WI38 (cell line): ENCODE measurements around the gene ARMC3.

ENCODE experiments used
- H3K4me3 ChIP-seq: 2 replicates; pipeline ENCODE4 v1.5.1; 2011; ENCODE audit warnings: low read depth, mild to moderate bottlenecking, control low read depth, low read length
- TF ChIP-seq, protein P1 (sequence below): IDR thresholded peaks from 2 replicates; pipeline ENCODE4 v1.5.1; 2012; ENCODE audit warnings: low read depth, mild to moderate bottlenecking, control low read depth, low read length

ARMC3 gene

DNA sequence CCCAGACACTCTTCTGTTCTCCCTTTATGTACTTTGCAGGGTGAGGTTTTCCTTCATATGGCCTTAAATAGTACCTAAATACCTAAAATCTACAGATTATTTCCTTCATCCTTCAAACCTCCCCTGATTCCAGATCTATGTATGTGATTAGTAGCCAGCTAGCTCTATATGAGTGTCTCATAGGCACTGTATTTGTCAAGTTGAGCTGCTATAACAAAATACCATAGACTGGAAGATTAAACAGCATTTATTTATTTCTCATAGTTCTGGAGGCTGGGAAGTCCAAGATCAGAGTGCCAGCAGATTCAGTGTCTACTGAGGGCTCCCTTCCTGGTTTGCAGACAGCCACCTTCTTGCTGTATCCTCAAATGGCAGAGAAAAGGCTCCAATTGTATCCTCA is 106.9 kb downstream of the ARMC3 start:
- H3K4me3 ChIP-seq: no peak overlapping the region
- TF ChIP-seq, protein P1, sequence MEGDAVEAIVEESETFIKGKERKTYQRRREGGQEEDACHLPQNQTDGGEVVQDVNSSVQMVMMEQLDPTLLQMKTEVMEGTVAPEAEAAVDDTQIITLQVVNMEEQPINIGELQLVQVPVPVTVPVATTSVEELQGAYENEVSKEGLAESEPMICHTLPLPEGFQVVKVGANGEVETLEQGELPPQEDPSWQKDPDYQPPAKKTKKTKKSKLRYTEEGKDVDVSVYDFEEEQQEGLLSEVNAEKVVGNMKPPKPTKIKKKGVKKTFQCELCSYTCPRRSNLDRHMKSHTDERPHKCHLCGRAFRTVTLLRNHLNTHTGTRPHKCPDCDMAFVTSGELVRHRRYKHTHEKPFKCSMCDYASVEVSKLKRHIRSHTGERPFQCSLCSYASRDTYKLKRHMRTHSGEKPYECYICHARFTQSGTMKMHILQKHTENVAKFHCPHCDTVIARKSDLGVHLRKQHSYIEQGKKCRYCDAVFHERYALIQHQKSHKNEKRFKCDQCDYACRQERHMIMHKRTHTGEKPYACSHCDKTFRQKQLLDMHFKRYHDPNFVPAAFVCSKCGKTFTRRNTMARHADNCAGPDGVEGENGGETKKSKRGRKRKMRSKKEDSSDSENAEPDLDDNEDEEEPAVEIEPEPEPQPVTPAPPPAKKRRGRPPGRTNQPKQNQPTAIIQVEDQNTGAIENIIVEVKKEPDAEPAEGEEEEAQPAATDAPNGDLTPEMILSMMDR: no peak

DNA sequence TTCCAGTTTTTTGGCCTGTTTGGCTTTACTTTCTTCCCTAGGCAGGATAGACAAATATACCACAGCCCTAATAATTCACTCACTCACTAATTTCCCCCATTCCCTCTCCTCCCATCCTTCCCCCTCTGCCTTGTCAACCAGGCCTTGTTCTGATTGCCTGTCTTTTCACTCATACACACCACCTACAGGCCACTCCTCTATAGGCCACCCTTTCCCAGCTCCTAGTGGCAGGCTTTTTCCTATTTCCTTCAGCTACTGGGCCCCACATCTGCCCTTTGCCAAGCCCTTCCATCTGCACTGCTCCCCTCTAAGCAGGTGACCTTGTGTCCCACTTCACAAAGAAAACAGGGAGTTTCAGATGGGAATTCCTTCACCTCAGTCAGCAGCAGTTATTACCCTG is 107.7 kb downstream of the ARMC3 start:
- TF ChIP-seq, protein P1: 0 out of 2 replicates have a peak, but pooled peaks have one; percentile 7
- H3K4me3 ChIP-seq: no peak overlapping the region

DNA sequence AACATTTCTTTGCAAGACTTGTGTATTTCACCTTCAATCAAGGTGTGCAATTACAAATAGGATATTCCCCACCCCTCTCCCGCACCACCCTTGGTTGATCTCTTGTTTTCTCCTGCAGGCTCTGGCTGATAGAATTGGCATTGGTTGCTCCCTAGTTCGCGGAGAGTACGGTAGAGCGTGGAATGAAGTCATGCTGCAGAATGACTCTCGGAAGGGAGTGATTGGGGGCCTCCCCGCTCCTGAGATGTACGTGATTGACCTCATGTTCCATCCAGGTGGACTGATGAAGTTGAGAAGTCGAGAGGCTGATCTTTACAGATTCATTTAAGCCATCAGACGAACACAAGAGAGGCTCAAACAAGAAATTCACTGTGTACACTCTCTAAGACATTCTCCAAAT is 109.3 kb downstream of the ARMC3 start:
- no peak overlapping the region for H3K4me3 ChIP-seq
- TF ChIP-seq, protein P1: no peak

DNA sequence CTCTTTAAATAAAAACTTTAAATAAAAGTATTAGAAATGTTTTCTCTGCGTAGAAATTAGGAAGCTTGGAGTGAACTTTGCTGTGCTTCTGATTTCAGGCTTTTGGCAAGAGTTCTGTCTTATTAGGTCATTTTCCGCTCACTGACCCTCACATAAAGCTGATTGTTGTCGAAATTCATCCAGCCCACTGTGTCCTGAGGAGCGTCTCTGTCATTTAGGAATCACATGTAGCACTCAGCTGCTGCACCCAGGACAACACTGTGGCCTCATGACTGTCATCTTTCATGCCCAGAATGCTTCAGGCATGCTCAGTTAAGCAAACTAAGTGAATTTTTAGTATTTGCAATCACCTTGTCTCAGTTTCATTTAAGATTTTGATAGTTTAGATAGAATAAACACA is 109.7 kb downstream of the ARMC3 start:
- no peak overlapping the region for H3K4me3 ChIP-seq
- TF ChIP-seq, protein P1: no peak

DNA sequence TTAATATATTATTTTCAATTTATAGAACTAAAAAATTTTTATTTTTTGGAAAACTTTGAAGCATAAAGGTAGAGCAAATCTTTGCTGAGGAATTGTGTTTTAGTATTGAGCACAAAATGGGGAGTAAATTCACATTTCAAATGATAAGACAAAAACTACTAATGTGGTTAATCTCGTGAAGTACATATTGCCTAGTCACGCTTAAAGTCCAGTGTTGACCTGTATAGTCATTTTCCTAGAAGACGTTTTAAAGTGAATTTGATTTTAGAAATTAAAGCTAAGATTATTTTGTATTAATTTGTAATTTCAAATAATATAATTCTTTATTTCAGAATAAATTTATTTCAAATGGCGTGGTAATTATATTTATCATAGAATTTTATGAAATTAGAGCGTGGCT is 110.3 kb downstream of the ARMC3 start:
- TF ChIP-seq, protein P1: no peak
- H3K4me3 ChIP-seq: no peak overlapping the region

DNA sequence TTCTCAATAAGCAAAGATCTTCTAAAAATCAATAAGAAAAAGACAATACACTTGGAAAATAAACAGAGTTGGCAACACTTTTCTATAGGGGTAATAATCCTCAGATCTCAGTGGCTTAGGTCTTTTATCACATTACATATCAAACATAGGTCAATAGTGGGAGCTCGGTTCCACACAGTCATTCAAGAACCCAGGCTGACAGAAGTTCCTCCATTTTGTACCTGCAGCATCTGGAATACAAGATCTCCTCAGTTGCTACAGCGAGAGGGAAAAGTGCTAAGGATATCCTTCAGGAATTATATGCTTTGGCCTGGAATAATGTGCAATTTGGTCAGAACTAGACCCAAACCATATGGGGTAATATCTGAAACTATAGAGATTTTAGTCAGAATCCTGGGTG is 112.1 kb downstream of the ARMC3 start:
- no peak overlapping the region for H3K4me3 ChIP-seq
- TF ChIP-seq, protein P1: no peak

DNA sequence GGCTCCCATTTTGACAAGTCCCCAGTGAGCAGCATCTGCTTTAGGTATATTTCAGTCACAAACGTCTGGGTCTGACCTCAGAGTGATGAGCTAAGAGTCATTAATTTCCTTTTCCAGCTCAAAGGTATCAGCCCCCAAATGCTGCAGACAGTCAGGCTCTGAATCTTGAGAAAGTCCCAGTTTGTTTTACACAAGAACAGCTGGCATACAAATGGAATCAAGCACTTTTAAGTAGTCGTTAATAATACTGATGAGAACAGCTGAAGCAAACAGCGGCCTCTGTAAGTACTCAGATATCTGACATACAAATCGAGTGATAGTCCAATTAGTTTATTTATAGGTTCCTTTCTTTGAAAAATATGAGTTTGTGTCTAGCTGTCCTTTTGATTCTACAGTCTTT is 118.2 kb downstream of the ARMC3 start:
- H3K4me3 ChIP-seq: no peak overlapping the region
- TF ChIP-seq, protein P1: no peak
